ENCODE data around the gene OSBPL6.

- TF ChIP-seq CTCF (optimal IDR thresholded peaks at IDR 0.05 in 1 of 3, IDR thresholded peaks at IDR 0.05 in 1 of 3, conservative IDR thresholded peaks at IDR 0.05 in 1 of 3; ENCODE audit: extremely low read depth in 1 of 3, insufficient read depth in 2 of 3, low read length in 3 of 3) (no peak), EZH2 (IDR thresholded peaks at IDR 0.05; ENCODE audit: low read length) (no peak)
These were observed 62.2 kb downstream of the OSBPL6 start for GRCh38 chr2:178256382-178257042.

Data from keratinocyte (primary cell).